HepG2 (cell line): ENCODE data around the gene XPO5. TPM values are rescaled to one million over a fixed set of nuclear protein-coding genes. Genes with fewer than 3 reads are reported as not detected.

Experiments used
- AHDC1 ChIP-seq: sonication (generic); formaldehyde crosslinking; IDR thresholded peaks from 2 replicates; pipeline ENCODE4 v1.5.1; 2020; ENCODE audit warnings: mild to moderate bottlenecking, missing genetic modification reagents, borderline replicate concordance
- ELF1 ChIP-seq: sonication (generic); formaldehyde crosslinking; IDR thresholded peaks from 2 replicates; pipeline ENCODE4 v1.4.0; 2020; ENCODE audit warnings: missing genetic modification reagents
- FLYWCH1 ChIP-seq: sonication (generic); formaldehyde crosslinking; IDR thresholded peaks from 2 replicates; pipeline ENCODE4 v1.8.1; 2023; ENCODE audit warnings: mild to moderate bottlenecking, missing genetic modification reagents
- GRHL1 ChIP-seq: sonication (generic); formaldehyde crosslinking; conservative IDR thresholded peaks from 2 replicates; pipeline ENCODE4 v1.8.0; 2022; ENCODE audit warnings: missing genetic modification reagents
- ISL2 ChIP-seq: sonication (generic); formaldehyde crosslinking; IDR thresholded peaks from 2 replicates; pipeline ENCODE4 v1.5.0; 2020; ENCODE audit warnings: missing genetic modification reagents
- MEIS2 ChIP-seq: sonication (generic); formaldehyde crosslinking; IDR thresholded peaks from 2 replicates; pipeline ENCODE4 v1.9.0; 2021; ENCODE audit warnings: mild to moderate bottlenecking, missing genetic modification reagents
- PHF21A ChIP-seq: sonication (generic); formaldehyde crosslinking; IDR thresholded peaks from 2 replicates; pipeline ENCODE4 v1.5.0; 2020; ENCODE audit warnings: mild to moderate bottlenecking, missing genetic modification reagents
- SRSF1 ChIP-seq: fragments of 200-400 bp; formaldehyde crosslinking; optimal IDR thresholded peaks from 2 replicates; pipeline ENCODE3; 2017; ENCODE audit warnings: mild to moderate bottlenecking, low read depth, low read length, moderate library complexity
- TFDP2 ChIP-seq: sonication (generic); formaldehyde crosslinking; IDR thresholded peaks from 2 replicates; pipeline ENCODE4 v1.4.0; 2020; ENCODE audit warnings: missing genetic modification reagents
- ZBTB26 ChIP-seq: IDR thresholded peaks from 2 replicates; pipeline ENCODE4 v1.6.1; 2016; ENCODE audit warnings: missing compliant biosample characterization, missing genetic modification reagents, borderline replicate concordance
- ZFP82 ChIP-seq: sonication (generic); formaldehyde crosslinking; IDR thresholded peaks from 2 replicates; pipeline ENCODE4 v1.5.1; 2020; ENCODE audit warnings: mild to moderate bottlenecking, missing genetic modification reagents, borderline replicate concordance
- ZFY ChIP-seq: sonication (generic); formaldehyde crosslinking; IDR thresholded peaks from 2 replicates; pipeline ENCODE4 v1.4.0; 2020; ENCODE audit warnings: missing genetic modification reagents
- ZNF446 ChIP-seq: sonication (generic); formaldehyde crosslinking; IDR thresholded peaks from 2 replicates; pipeline ENCODE4 v1.5.0; 2020; ENCODE audit warnings: mild to moderate bottlenecking, missing genetic modification reagents
- ZNF530 ChIP-seq: sonication (generic); formaldehyde crosslinking; IDR thresholded peaks from 2 replicates; pipeline ENCODE4 v1.5.0; 2020; ENCODE audit warnings: low read depth, mild to moderate bottlenecking, missing genetic modification reagents
- ZNF564 ChIP-seq: sonication (generic); formaldehyde crosslinking; IDR thresholded peaks from 2 replicates; pipeline ENCODE4 v1.8.1; 2023; ENCODE audit warnings: mild to moderate bottlenecking, missing genetic modification reagents
- ZNF713 ChIP-seq: sonication (generic); formaldehyde crosslinking; IDR thresholded peaks from 2 replicates; pipeline ENCODE4 v1.4.0; 2020; ENCODE audit warnings: mild to moderate bottlenecking, missing genetic modification reagents
- polyA plus RNA-seq, 8 experiments: library from polyadenylated mRNA; depleted of rRNA in 3 of 8; stranded (reverse) in 7 of 8; unstranded in 1 of 8; fragments of >200 nt; fragmentation: Illumina TruSeq in 4 of 8; extraction: Trizol in 4 of 8; gene quantifications; 2 replicates each; pipeline versions ENCODE4 v1.2.1 to v1.2.3, GENCODE V29; 2011 to 2016; ENCODE audit warnings: low read depth in 4 of 8, missing spikeins in 1 of 8, mixed read lengths in 1 of 8; ENCODE audit not compliant: insufficient read depth in 1 of 8
- total RNA-seq, 5 experiments: library from RNA; depleted of rRNA; stranded (reverse); fragments of >200 nt; fragmentation: Illumina TruSeq; extraction: Trizol; gene quantifications; 2 replicates each; pipeline ENCODE4 v1.2.3, GENCODE V29; 2016; ENCODE audit warnings: low read depth in 1 of 5

The XPO5 gene
- total and polyA plus RNA-seq, 2 of the 13 experiments (the other 11 are each of a cell fraction or from before 2014, with no cell fraction given), result 52.2 to 68.0 TPM

- TF ChIP-seq SRSF1 (no peak), GRHL1 (CRISPR knock-in tag) (no peak), ELF1 (peak; percentile 79), ZNF713 (peak; percentile 62; the same call in 1 of the 2 replicates), ZNF564 (CRISPR knock-in tag) (peak; percentile 86; the same call in 1 of the 2 replicates), ZNF446 (CRISPR knock-in tag) (peak; percentile 98), ZFP82 (CRISPR knock-in tag) (peak; percentile 42; the same call in 1 of the 2 replicates), TFDP2 (CRISPR knock-in tag) (peak; percentile 95), ZFY (peak; percentile 90), FLYWCH1 (no peak), ISL2 (CRISPR knock-in tag) (peak; percentile 83), ZNF530 (CRISPR knock-in tag) (peak; percentile 14), PHF21A (CRISPR knock-in tag) (0 out of 2 replicates have a peak, but pooled peaks have one; percentile 30), AHDC1 (CRISPR knock-in tag) (0 out of 2 replicates have a peak, but pooled peaks have one; percentile 38), ZBTB26 (CRISPR knock-in tag) (peak; percentile 20; the same call in 1 of the 2 replicates), MEIS2 (CRISPR knock-in tag) (peak; percentile 90)
Measured at GRCh38 chr6:43575772-43576551, at the start of gene XPO5, which contains the start of gene POLH (continued).
